Naive thymus-derived CD8-positive, alpha-beta T cell (primary cell): ENCODE data around the gene GSTCD. TPM values are rescaled to one million over a fixed set of nuclear protein-coding genes. Genes with fewer than 3 reads are reported as not detected.
A peak's percentile ranks its signal among the peaks of the same experiment; 100 is the strongest.

ENCODE experiments used
- ATAC-seq, 2 donors: fragments of 150-1000 bp; cut with Tn5 transposase in 1 of 2; sonication (Bioruptor Pico), chemical (Tn5 transposase) in 1 of 2; 1 replicate in 1 of 2; 2 replicates in 1 of 2; pipeline ENCODE4 v1.10.0; 2021; ENCODE audit warnings: mild to moderate bottlenecking in 2 of 2, moderate library complexity in 2 of 2
- POLR2A ChIA-PET: fragments of 350-600 bp; sonication (Branson Sonifier 250); formaldehyde crosslinking; loops from one replicate; lab custom pipeline; 2021; ENCODE audit warnings: antibody characterized with exemption; lab: Charles Lee
- DNase-seq, 10 donors: peaks; one replicate each; pipeline versions ENCODE4 v3.0.0 to v3.0.0-alpha.2; 2020 to 2022
- H3K27ac Mint-ChIP-seq, 10 donors: one replicate each; pipeline ENCODE4 v1.8.0; 2020 to 2022; ENCODE audit warnings: mild to moderate bottlenecking in 10 of 10, mixed read lengths in 10 of 10, moderate library complexity in 4 of 10, inconsistent platforms in 1 of 10
- H3K27me3 Mint-ChIP-seq, 5 donors: one replicate each; pipeline ENCODE4 v1.8.0; 2021 to 2022; ENCODE audit warnings: mixed read lengths in 5 of 5
- H3K36me3 Mint-ChIP-seq, 3 donors: one replicate each; pipeline ENCODE4 v1.8.0; 2020 to 2022; ENCODE audit warnings: mixed read lengths in 3 of 3, mild to moderate bottlenecking in 2 of 3, inconsistent platforms in 1 of 3
- H3K4me1 Mint-ChIP-seq, 4 donors: one replicate each; pipeline ENCODE4 v1.8.0; 2021 to 2022; ENCODE audit warnings: mixed read lengths in 4 of 4
- H3K4me3 Mint-ChIP-seq, 10 donors: one replicate each; pipeline ENCODE4 v1.8.0; 2020 to 2022; ENCODE audit warnings: mild to moderate bottlenecking in 10 of 10, mixed read lengths in 10 of 10, moderate library complexity in 6 of 10, inconsistent platforms in 1 of 10
- H3K9me3 Mint-ChIP-seq, 9 donors: one replicate each; pipeline ENCODE4 v1.8.0; 2020 to 2022; ENCODE audit warnings: mixed read lengths in 9 of 9, mild to moderate bottlenecking in 3 of 9, inconsistent platforms in 1 of 9, moderate library complexity in 1 of 9
- polyA plus RNA-seq, 3 donors: library from polyadenylated mRNA; unstranded; fragments of 300-500 nt; fragmentation: Illumina TruSeq; gene quantifications; one replicate each; pipeline ENCODE4 v1.2.3, GENCODE V29; 2021
- total RNA-seq, 8 experiments: library from RNA in 2 of 8; stranded (reverse) in 2 of 8; gene quantifications; one replicate each; pipeline ENCODE4 v1.2.3 and lab custom pipeline; 2021 to 2026

Gene GSTCD, protein sequence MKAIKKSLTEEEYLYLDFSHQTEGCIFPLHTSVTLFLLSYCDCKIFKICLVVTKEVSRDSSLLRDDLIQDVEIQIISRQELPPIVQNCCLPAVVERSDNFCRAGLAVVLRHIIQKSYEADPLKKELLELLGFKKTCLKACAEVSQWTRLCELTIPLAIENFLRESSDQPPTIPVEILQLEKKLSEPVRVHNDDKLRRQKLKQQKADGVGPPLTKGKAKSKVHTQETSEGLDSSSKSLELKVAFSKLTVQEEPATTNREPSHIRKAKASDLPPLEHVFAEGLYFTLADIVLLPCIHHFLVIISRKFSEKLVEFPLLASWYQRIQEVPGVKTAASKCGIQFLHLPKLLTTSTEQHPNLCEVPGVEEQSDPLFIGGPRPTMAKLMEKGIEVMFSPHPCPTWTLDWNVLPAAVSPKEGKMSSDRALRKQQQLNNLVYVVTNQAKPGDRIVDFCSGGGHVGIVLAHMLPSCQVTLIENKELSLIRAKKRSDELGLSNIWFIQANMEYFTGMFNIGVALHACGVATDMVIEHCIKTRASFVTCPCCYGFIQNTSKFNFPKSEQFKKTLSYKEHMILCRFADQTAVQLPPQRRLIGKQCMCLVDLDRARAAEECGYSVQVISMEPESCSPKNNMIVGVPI
- 1 to 10 TPM; 6.6 to 7.1 TPM for total RNA-seq
- 1 to 10 TPM; 2.1 to 4.3 (median 2.6) TPM for polyA plus RNA-seq
- total RNA-seq (lab: John Stamatoyannopoulos, UW), result 8.4 to 23.2 (median 11.5) reads per million in 6 experiments

DNA sequence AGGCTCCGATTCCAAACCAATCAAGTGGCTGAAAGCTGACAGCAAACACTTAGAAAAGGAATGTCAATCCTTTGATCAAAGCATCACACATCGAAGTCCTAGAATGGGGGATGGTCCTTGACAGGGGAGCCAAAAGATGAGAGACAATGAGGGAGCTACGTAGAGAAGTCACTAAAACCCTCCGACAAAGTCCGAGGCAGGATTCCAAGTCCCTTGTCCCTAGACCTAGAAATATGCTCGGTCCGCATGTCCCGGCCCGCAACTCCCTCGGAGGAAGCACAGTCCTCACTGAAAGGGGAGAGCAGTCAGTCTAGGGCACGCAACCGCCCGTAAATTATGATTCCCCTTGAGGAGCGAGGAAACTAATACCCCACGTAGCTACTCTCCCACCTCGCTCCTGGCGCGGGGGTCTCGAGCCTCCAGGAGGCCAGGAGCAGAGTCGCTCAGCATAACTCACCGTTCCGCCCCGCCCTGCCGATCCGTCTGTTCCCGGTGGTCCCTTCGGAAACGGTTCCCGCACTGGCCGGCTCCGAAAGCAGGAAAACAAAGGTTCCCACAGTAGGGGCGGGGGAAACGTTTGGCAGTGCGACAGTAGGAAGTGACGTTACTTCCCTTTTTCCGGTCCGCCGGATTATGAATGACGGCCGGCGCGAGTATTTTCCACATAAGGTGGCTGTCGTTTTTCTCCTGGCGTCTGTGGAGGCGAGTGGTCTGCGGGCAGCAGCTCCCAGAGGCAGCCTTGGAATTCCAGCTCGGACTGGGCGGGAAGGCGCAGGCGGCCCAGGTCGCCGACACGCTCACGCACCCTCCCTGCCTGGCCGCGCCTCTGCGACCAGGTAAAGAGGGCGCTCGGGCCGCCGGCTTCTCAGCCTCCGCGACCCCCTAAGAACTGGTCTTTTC is at the start of gene GSTCD, which contains the start of gene INTS12:
Gene GSTCD (plus strand): TSS at position 604 of the 900 bp plus-strand sequence. CDS start 8,830 bp downstream, outside the sequence.
Gene INTS12 (minus strand): TSS at position 509 of the 900 bp plus-strand sequence. CDS start 8,684 bp downstream, outside the sequence.
- H3K4me3 Mint-ChIP-seq, result peak within 1 kb of the TSS; percentile 95 to 100 (median 100)
- H3K27me3 Mint-ChIP-seq, result no peaks in the 10 kb centered on the region
- DNase-seq, result peak; percentile 69 to 91 (median 86)
- H3K27ac Mint-ChIP-seq, result peak within 1 kb of the TSS; percentile 96 to 99 (median 99)
- H3K9me3 Mint-ChIP-seq, result no peaks in the 10 kb centered on the region
- peak; percentile 85 to 91 for ATAC-seq
- no peaks in the 10 kb centered on the region for H3K36me3 Mint-ChIP-seq
- peaks cover 26 to 40% (median 36%) of the 10 kb centered on the region in 4 donors for H3K4me1 Mint-ChIP-seq
- POLR2A ChIA-PET, result interaction anchor here (2.8 kb wide), 1 partner anchor 235 kb away, joined by 13 read pairs; the partner anchor contains the start of gene PPA2

DNA sequence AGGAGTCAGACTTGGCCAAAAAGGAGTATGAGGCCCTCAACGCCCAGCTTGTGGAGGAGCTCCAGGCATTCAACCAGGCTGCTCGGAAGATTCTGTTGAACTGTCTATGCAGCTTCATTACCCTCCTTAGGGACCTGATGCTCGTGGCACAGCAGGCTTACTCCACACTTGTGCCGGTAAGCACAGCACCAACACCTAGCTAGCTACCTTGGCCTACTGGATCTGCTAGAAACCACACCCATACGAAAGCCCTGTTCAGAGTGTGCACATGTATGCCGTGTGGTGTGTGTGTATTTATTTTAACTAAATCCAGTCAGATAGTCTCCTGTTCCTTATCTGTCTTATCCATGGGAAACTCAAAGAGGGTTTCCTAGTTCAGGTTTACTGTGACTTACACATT is 49.4 kb upstream of the GSTCD start:
- no peaks in the 10 kb centered on the region for H3K36me3 Mint-ChIP-seq
- H3K27ac Mint-ChIP-seq, result peak overlapping the region in 1 of 10 donors; percentile 1
- POLR2A ChIA-PET, result no interaction called here
- no peak for DNase-seq
- H3K9me3 Mint-ChIP-seq, result no peaks in the 10 kb centered on the region
- no peak overlapping the region for H3K4me3 Mint-ChIP-seq
- H3K27me3 Mint-ChIP-seq, result peaks cover 0 to 5% (median 0%) of the 10 kb centered on the region in 5 donors
- H3K4me1 Mint-ChIP-seq, result no peaks in the 10 kb centered on the region
- no peak for ATAC-seq

DNA sequence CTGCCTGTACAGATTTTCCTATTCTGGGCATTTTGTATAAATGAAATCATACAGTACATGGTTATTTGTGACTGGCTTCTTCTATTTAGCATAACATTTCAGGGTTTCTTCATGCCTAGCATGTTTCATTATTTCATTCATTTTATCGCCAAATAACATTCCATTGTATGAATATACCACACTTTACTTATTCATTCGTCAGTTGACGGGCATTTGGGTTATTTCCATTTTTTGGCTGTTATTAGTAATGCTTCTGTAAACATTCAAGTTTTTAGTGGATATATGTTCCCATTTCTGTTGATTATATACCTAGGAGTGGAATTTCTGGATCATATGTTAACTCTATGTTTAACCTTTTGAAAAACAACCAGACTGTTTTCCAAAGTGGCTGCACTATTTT is 47.6 kb upstream of the GSTCD start:
- no peaks in the 10 kb centered on the region for H3K36me3 Mint-ChIP-seq
- peaks cover 0 to 10% (median 7%) of the 10 kb centered on the region in 5 donors for H3K27me3 Mint-ChIP-seq
- no peaks in the 10 kb centered on the region for H3K4me1 Mint-ChIP-seq
- ATAC-seq, result no peak
- POLR2A ChIA-PET, result no interaction called here
- no peak overlapping the region for H3K27ac Mint-ChIP-seq
- no peak overlapping the region for H3K4me3 Mint-ChIP-seq
- no peaks in the 10 kb centered on the region for H3K9me3 Mint-ChIP-seq
- DNase-seq, result no peak

DNA sequence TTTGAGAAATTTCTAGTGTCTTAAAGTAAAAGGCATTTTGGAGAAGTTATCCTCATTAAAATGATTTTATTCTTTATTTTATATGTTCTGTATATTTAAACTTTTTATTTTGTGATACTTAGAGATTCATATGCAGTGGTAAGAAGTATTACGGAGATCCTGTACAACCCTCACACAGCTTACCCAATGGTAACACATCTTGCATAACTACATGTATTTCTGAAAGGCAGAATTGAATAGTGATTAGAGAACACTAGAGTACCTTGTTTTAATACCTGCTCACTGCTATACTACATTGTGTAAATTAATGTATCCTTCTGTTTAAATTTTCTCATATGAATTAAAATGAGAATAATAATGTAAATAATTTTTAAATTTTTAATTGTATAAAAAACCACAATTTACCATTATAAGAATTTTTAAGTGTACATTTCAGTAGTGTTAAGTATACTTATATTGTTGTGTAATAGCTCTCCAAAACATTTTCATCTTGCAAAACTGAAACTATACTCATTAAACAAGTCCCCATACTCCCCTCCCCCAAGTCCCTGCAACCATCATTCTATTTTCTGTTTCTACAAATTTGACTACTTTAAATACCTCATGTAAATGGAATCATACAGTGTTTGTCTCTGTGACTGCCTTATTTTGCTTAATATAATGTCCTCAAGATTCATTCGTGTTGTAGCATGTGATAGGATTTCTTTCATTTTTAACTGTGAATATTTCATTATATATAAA is 45.5 kb upstream of the GSTCD start:
- no peak for ATAC-seq

DNA sequence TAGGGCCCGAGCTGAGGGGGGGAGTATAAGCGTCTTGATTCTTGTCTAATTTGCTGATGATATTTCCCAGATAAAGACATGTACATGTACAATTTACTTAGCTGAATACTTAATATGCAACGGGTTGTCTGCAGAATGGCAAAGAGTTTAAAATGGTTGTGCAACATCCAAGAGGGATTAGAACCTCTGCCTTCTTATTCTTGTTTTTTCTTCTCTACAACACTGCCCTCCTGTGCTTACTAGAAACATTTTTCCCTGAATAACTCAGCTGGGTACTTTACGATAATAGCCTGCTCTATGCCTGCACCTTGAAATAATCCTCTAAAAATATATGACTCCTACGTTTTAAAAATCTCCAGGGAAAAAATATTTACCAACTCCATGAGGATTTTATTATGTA is 41.9 kb upstream of the GSTCD start:
- ATAC-seq (no peak), DNase-seq (no peak)
- Mint-ChIP-seq H3K36me3 (no peaks in the 10 kb centered on the region), H3K9me3 (no peaks in the 10 kb centered on the region), H3K4me1 (no peaks in the 10 kb centered on the region), H3K27me3 (peaks cover 0 to 20% (median 12%) of the 10 kb centered on the region in 5 donors), H3K27ac (no peak overlapping the region), H3K4me3 (no peak overlapping the region)
- POLR2A ChIA-PET, result no interaction called here

More for the DNA sequence above, 45.5 kb upstream of the GSTCD start:
- POLR2A ChIA-PET, result no interaction called here
- Mint-ChIP-seq H3K27me3 (peaks cover 0 to 15% (median 9%) of the 10 kb centered on the region in 5 donors), H3K27ac (no peak overlapping the region), H3K4me3 (no peak overlapping the region), H3K36me3 (no peaks in the 10 kb centered on the region), H3K9me3 (no peaks in the 10 kb centered on the region), H3K4me1 (no peaks in the 10 kb centered on the region)
- DNase-seq, result no peak

DNA sequence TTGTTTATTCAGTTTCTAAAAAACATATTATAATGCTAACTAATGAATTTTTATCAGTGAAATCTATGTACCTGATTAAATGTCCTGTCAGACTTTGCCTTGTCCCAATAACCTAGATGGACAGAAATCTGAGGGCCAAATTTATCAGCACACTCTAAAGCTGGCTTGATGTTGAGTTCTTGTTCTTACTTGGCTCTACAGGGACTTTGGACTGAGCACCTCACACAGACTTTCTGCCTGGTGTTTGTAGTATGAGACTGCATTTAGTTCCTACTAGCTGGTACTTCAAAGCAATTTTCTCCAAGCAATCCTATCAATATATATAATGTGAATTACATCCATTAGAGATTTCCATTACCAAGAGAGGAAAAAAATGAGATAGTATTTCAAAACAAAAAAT is 37.9 kb upstream of the GSTCD start:
- H3K27me3 Mint-ChIP-seq, result peaks cover 0 to 26% (median 14%) of the 10 kb centered on the region in 5 donors
- no peaks in the 10 kb centered on the region for H3K4me1 Mint-ChIP-seq
- H3K9me3 Mint-ChIP-seq, result no peaks in the 10 kb centered on the region
- ATAC-seq (no peak), DNase-seq (no peak)
- no peak overlapping the region for H3K4me3 Mint-ChIP-seq
- POLR2A ChIA-PET, result no interaction called here
- no peak overlapping the region for H3K27ac Mint-ChIP-seq
- no peaks in the 10 kb centered on the region for H3K36me3 Mint-ChIP-seq

DNA sequence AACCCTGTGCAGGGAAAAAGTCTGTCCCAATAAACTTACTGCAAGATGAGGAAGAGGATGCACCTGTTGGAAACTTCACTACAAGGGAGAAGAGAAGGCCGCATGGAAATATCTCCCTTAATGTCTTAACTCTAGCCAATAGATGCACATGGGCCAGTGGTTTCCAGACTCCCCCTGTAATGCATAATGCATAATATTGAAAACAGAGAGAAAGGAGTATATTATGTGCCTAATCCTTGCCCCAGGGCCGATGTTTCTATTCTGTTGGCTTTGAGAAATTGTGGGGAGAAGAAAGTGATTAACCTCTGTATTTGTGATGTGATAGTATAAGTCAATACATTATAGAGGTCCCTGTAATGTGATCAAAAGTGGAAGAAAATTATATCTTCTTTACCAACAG is 37.3 kb upstream of the GSTCD start:
- Mint-ChIP-seq H3K27me3 (peaks cover 0 to 22% (median 11%) of the 10 kb centered on the region in 5 donors), H3K9me3 (no peaks in the 10 kb centered on the region), H3K27ac (no peak overlapping the region), H3K4me3 (no peak overlapping the region), H3K36me3 (no peaks in the 10 kb centered on the region), H3K4me1 (no peaks in the 10 kb centered on the region)
- no peak for DNase-seq
- no peak for ATAC-seq
- POLR2A ChIA-PET, result no interaction called here

DNA sequence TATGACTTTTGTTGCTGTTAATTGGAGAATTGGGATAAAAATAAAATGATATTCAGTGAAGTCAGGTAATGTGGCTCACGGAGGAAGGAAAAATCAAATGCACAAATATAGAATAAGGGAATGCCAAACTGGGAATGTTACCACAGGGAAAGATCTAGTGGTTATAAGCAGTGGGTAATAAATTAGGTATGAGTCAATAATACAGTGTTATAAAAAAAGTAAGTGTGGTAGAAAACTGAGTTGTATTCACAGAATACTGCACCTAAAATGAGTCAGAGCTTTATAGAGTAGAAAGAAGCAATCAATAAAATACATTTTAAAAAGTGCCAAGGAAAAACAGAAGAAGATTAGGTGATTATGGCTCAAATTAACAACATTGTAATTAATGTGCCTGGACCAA is 34.6 kb upstream of the GSTCD start:
- no peak for ATAC-seq
- POLR2A ChIA-PET, result no interaction called here
- peaks cover 0 to 15% (median 5%) of the 10 kb centered on the region in 5 donors for H3K27me3 Mint-ChIP-seq
- no peak overlapping the region for H3K27ac Mint-ChIP-seq
- no peaks in the 10 kb centered on the region for H3K9me3 Mint-ChIP-seq
- DNase-seq, result no peak
- H3K4me1 Mint-ChIP-seq, result no peaks in the 10 kb centered on the region
- H3K4me3 Mint-ChIP-seq, result no peak overlapping the region
- H3K36me3 Mint-ChIP-seq, result no peaks in the 10 kb centered on the region

DNA sequence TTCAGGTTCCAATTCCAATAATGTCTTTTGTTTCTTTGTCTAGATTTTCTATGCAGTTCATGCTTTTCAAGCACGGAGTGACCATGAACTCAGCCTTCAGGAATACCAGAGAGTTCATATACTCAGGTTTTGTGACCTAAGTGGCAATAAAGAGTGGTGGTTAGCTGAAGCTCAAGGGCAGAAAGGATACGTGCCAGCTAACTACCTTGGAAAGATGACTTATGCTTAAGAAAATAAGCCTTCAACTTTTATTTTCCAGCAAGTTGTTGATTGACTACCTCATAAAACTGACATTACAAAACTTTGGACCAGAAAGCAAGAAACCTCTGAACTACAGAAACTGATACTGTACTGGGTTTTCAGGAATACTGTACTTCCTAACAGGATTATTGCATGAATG is 30.9 kb upstream of the GSTCD start:
- Mint-ChIP-seq H3K4me1 (no peaks in the 10 kb centered on the region), H3K36me3 (peaks cover 0 to 15% (median 5%) of the 10 kb centered on the region in 3 donors), H3K4me3 (no peak overlapping the region), H3K9me3 (no peaks in the 10 kb centered on the region), H3K27ac (no peak overlapping the region), H3K27me3 (peaks cover 0 to 6% (median 2%) of the 10 kb centered on the region in 5 donors)
- ATAC-seq (no peak), DNase-seq (no peak)
- POLR2A ChIA-PET, result no interaction called here

DNA sequence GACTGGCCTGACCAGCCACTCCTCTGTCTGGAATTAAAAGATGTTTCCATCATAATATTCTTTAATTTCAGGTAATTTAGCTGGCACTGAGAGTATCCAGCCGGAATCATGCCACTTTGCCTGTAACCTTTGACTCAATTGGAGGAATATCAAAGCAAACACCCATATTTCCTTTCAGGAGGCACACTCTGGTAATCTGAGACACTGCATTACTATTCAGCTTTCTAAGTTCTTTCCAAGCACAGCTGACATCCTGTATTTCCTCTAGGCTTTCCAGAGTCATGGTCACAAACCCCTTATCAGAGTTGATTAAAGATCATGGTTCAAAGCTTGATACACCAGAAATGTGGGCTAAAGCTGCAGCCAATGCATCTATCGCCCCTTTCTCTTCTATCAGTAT is 29.4 kb upstream of the GSTCD start:
- POLR2A ChIA-PET, result no interaction called here
- DNase-seq, result no peak
- Mint-ChIP-seq H3K27me3 (no peaks in the 10 kb centered on the region), H3K9me3 (no peaks in the 10 kb centered on the region), H3K4me1 (no peaks in the 10 kb centered on the region), H3K27ac (no peak overlapping the region), H3K4me3 (no peak overlapping the region), H3K36me3 (peaks cover 0 to 28% (median 13%) of the 10 kb centered on the region in 3 donors)
- ATAC-seq, result no peak

DNA sequence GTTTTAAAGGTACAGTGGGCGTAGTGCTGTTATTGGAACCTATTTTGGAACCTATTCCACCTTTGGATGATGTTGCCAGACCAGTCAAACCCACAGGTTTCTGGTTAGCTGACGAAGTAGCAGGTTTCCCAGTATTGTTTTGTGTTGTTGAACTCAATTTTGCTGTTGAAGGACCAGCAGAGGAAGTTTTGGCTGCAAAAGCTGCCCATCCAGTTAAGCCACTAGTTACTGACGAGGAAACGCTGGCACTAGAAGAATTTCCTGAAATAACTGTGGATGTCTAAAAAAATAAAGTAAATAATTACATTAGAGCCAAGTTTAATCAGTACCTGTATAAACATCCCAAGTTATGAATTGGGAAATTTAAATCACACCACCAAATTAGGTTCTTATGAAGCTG is 25.5 kb upstream of the GSTCD start:
- no peaks in the 10 kb centered on the region for H3K27me3 Mint-ChIP-seq
- no peaks in the 10 kb centered on the region for H3K9me3 Mint-ChIP-seq
- H3K27ac Mint-ChIP-seq, result peak overlapping the region in 2 of 10 donors; percentile 3 to 77
- peaks cover 0 to 52% (median 13%) of the 10 kb centered on the region in 3 donors for H3K36me3 Mint-ChIP-seq
- no peak for DNase-seq
- H3K4me1 Mint-ChIP-seq, result no peaks in the 10 kb centered on the region
- H3K4me3 Mint-ChIP-seq, result no peak overlapping the region
- ATAC-seq, result no peak
- POLR2A ChIA-PET, result no interaction called here

DNA sequence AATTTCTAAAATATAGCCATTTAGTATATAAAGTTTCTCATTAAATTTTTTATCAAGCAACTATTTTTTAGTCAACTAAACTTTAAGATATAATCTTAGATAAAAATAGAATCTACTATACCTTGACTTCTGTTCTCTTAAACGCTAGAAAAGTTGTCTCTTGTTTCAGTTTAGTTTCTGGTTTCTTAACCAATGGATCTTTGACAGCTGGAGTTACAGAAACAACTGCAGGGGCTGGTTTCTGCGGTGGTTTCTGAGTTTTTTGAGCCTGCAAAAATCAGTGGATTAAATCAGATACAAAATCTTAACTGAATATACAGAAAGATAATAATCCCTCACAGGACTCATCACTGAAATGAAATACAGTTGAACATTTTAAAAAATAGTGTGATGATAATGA is 22.0 kb upstream of the GSTCD start:
- no peak overlapping the region for H3K4me3 Mint-ChIP-seq
- H3K36me3 Mint-ChIP-seq, result peaks cover 0 to 78% (median 17%) of the 10 kb centered on the region in 3 donors
- no peak overlapping the region for H3K27ac Mint-ChIP-seq
- H3K4me1 Mint-ChIP-seq, result no peaks in the 10 kb centered on the region
- POLR2A ChIA-PET, result no interaction called here
- H3K27me3 Mint-ChIP-seq, result no peaks in the 10 kb centered on the region
- H3K9me3 Mint-ChIP-seq, result no peaks in the 10 kb centered on the region
- no peak for ATAC-seq
- DNase-seq, result no peak
